Urinary bladder (tissue), 4 donors: ENCODE measurements around the gene GRAMD1A. TPM values are rescaled to one million over a fixed set of nuclear protein-coding genes. Genes with fewer than 3 reads are reported as not detected.

ENCODE experiments used
- DNase-seq: peaks from one replicate; pipeline ENCODE4 v3.0.0-alpha.2; 2015; ENCODE audit errors: extremely low spot score
- H3K27ac ChIP-seq: one replicate; pipeline ENCODE4 v1.5.1; 2013; ENCODE audit warnings: low read depth, mild to moderate bottlenecking, moderate library complexity
- H3K36me3 ChIP-seq: one replicate; pipeline ENCODE4 v1.6.1; 2013; ENCODE audit warnings: mild to moderate bottlenecking, moderate library complexity; ENCODE audit not compliant: insufficient read depth
- H3K4me1 ChIP-seq: one replicate; pipeline ENCODE4 v1.6.1; 2013; ENCODE audit warnings: mild to moderate bottlenecking, moderate library complexity; ENCODE audit not compliant: insufficient read depth
- H3K4me3 ChIP-seq: one replicate; pipeline ENCODE4 v1.5.1; 2013; ENCODE audit warnings: low read depth, low read length
- WGBS: extraction: QIAGEN DNeasy Blood & Tissue Kit; methylation state at CpG from one replicate; pipeline ENCODE4 v1.1.7; 2013; 5-methylcytosine and 5-hydroxymethylcytosine counted together
- polyA plus RNA-seq: library from polyadenylated mRNA; stranded (reverse); fragments of 200-250 nt; gene quantifications from one replicate; pipeline ENCODE4 v1.2.3, GENCODE V29; 2013
- total RNA-seq: library from RNA; depleted of rRNA; stranded (reverse); fragments of >200 nt; gene quantifications from one replicate; pipeline ENCODE4 v1.2.3, GENCODE V29; 2014
- donor health status: healthy with polysubstance abuse.
- donor health status: healthy.

Gene GRAMD1A
- total and polyA plus RNA-seq, 2 donors = 34.2 to 74.0 TPM

- Histone ChIP-seq H3K4me3 (no peak overlapping the region), H3K4me1 (no peaks in the 10 kb centered on the region), H3K27ac (no peak overlapping the region), H3K36me3 (no peaks in the 10 kb centered on the region)
- DNase-seq = no peak
- 69% methylated on average over 10 of the region's 10 CpGs for WGBS
Observed at GRCh38 chr19:35073516-35073915, 73.4 kb downstream of the GRAMD1A start.

GRCh38 chr19:35073941-35074340 is 73.8 kb downstream of the GRAMD1A start:
- no peak for DNase-seq
- H3K36me3 ChIP-seq = no peaks in the 10 kb centered on the region
- H3K4me3 ChIP-seq = no peak overlapping the region
- no peak overlapping the region for H3K27ac ChIP-seq
- H3K4me1 ChIP-seq = no peaks in the 10 kb centered on the region
- WGBS = 66% methylated on average over 8 of the region's 8 CpGs

- Histone ChIP-seq H3K4me3 (no peak overlapping the region), H3K36me3 (no peaks in the 10 kb centered on the region), H3K4me1 (no peaks in the 10 kb centered on the region), H3K27ac (no peak overlapping the region)
- WGBS = 86% methylated on average over 21 of the region's 21 CpGs
- no peak for DNase-seq
Observed at GRCh38 chr19:35074426-35075201, 74.5 kb downstream of the GRAMD1A start.

- no peak for DNase-seq
- H3K4me3 ChIP-seq = no peak overlapping the region
- no peaks in the 10 kb centered on the region for H3K36me3 ChIP-seq
- 89% methylated on average over 21 of the region's 21 CpGs for WGBS
- H3K4me1 ChIP-seq = no peaks in the 10 kb centered on the region
- no peak overlapping the region for H3K27ac ChIP-seq
Observed at GRCh38 chr19:35075202-35076025, 75.3 kb downstream of the GRAMD1A start.

GRCh38 chr19:35076026-35076370 is 75.9 kb downstream of the GRAMD1A start:
- DNase-seq = no peak
- Histone ChIP-seq H3K36me3 (no peaks in the 10 kb centered on the region), H3K4me1 (no peaks in the 10 kb centered on the region), H3K4me3 (no peak overlapping the region), H3K27ac (no peak overlapping the region)
- 88% methylated on average over 6 of the region's 6 CpGs for WGBS

Other genes starting within 250 kb of the GRAMD1A start
- gene ZNF599, start 227.1 kb upstream of the GRAMD1A start, total RNA-seq = 9.5 TPM
- 9.0 TPM for gene ZNF599, start 227.1 kb upstream of the GRAMD1A start, polyA plus RNA-seq
- gene ZNF30, start 73.4 kb upstream of the GRAMD1A start, total RNA-seq = 5.2 TPM
- gene ZNF30, start 73.4 kb upstream of the GRAMD1A start, polyA plus RNA-seq = 2.2 TPM
- gene ZNF792, start 36.1 kb upstream of the GRAMD1A start, total RNA-seq = 12.5 TPM
- 3.9 TPM for gene ZNF792, start 36.1 kb upstream of the GRAMD1A start, polyA plus RNA-seq
- gene SCN1B, start 30.1 kb downstream of the GRAMD1A start, total RNA-seq = 1.6 TPM
- 15.1 TPM for gene SCN1B, start 30.1 kb downstream of the GRAMD1A start, polyA plus RNA-seq
- not detected for gene HPN, start 41.4 kb downstream of the GRAMD1A start, total RNA-seq
- gene HPN, start 41.4 kb downstream of the GRAMD1A start, polyA plus RNA-seq = 0.73 TPM
- 62.3 TPM for gene FXYD3, start 115.5 kb downstream of the GRAMD1A start, total RNA-seq
- 170 TPM for gene FXYD3, start 115.5 kb downstream of the GRAMD1A start, polyA plus RNA-seq
- 5.9 TPM for gene LGI4, start 134.7 kb downstream of the GRAMD1A start, total RNA-seq
- 48.4 TPM for gene LGI4, start 134.7 kb downstream of the GRAMD1A start, polyA plus RNA-seq
- gene FXYD1, start 138.5 kb downstream of the GRAMD1A start, total RNA-seq = 26.9 TPM
- 121 TPM for gene FXYD1, start 138.5 kb downstream of the GRAMD1A start, polyA plus RNA-seq
- gene FXYD7, start 142.9 kb downstream of the GRAMD1A start, total RNA-seq = 0.26 TPM
- gene FXYD7, start 142.9 kb downstream of the GRAMD1A start, polyA plus RNA-seq = 0.57 TPM
- gene FXYD5, start 154.4 kb downstream of the GRAMD1A start, total RNA-seq = 6.6 TPM
- gene FXYD5, start 154.4 kb downstream of the GRAMD1A start, polyA plus RNA-seq = 105 TPM
- not detected for gene FAM187B, start 228.4 kb downstream of the GRAMD1A start, total RNA-seq
- gene FAM187B, start 228.4 kb downstream of the GRAMD1A start, polyA plus RNA-seq = not detected
- gene LSR, start 248.7 kb downstream of the GRAMD1A start, total RNA-seq = 4.2 TPM
- 27.9 TPM for gene LSR, start 248.7 kb downstream of the GRAMD1A start, polyA plus RNA-seq